GM12878 (cell line): Measurements from ENCODE around the gene CRTAP.

ENCODE experiments used
- ATF3 ChIP-seq: IDR thresholded peaks from 2 replicates; pipeline ENCODE4 v1.6.1; 2011; ENCODE audit warnings: low read depth, mild to moderate bottlenecking, low read length, moderate library complexity, borderline replicate concordance; ENCODE audit errors: extremely low read depth
- BHLHE40 ChIP-seq, 2 experiments: fragments of 450-650 bp in 1 of 2; IDR thresholded peaks; 2 replicates each; pipeline ENCODE4 v1.6.1; 2011 to 2017; ENCODE audit warnings: low read depth in 2 of 2, borderline replicate concordance in 1 of 2, improper control_type of control experiment in 1 of 2, low read length in 1 of 2, mild to moderate bottlenecking in 1 of 2
- CTCF ChIP-seq, 3 experiments: IDR thresholded peaks in 2 of 3; conservative IDR thresholded peaks in 1 of 3; 2 replicates each; pipeline ENCODE4 v1.5.1; 2011; ENCODE audit warnings: low read depth in 3 of 3, low read length in 3 of 3, mild to moderate bottlenecking in 3 of 3, control low read depth in 2 of 3, moderate library complexity in 2 of 3, inconsistent platforms in 1 of 3, mixed read lengths in 1 of 3; ENCODE audit not compliant: control insufficient read depth in 2 of 3, insufficient read depth in 1 of 3; ENCODE audit errors: extremely low read depth in 1 of 3
- EP300 ChIP-seq, 2 experiments: fragments of 150-350 bp in 1 of 2; IDR thresholded peaks; 2 replicates each; pipeline ENCODE4 v1.6.1; 2011 to 2012; ENCODE audit warnings: low read depth in 2 of 2, low read length in 2 of 2, borderline replicate concordance in 1 of 2, improper control_type of control experiment in 1 of 2, inconsistent platforms in 1 of 2; ENCODE audit not compliant: control insufficient read depth in 1 of 2
- EZH2 ChIP-seq: IDR thresholded peaks from 2 replicates; pipeline ENCODE4 v1.6.1; 2012; ENCODE audit warnings: low read depth, mild to moderate bottlenecking, control low read depth, inconsistent platforms, low read length, borderline replicate concordance; ENCODE audit not compliant: control insufficient read depth
- LARP7 ChIP-seq: fragments of 450-650 bp; IDR thresholded peaks from 2 replicates; pipeline ENCODE4 v1.6.1; 2017; ENCODE audit warnings: mild to moderate bottlenecking
- POLR2AphosphoS2 ChIP-seq: IDR thresholded peaks from 2 replicates; pipeline ENCODE4 v1.6.1; 2011; ENCODE audit warnings: low read depth, mild to moderate bottlenecking, low read length, improper control_type of control experiment, moderate library complexity
- RAD21 ChIP-seq: IDR thresholded peaks from 2 replicates; pipeline ENCODE4 v1.6.1; 2011; ENCODE audit warnings: mild to moderate bottlenecking, low read depth, low read length, moderate library complexity; ENCODE audit not compliant: insufficient read depth
- RAD51 ChIP-seq: fragments of 450-650 bp; IDR thresholded peaks from 2 replicates; pipeline ENCODE4 v1.6.1; 2016; ENCODE audit warnings: moderate library complexity, mild to moderate bottlenecking, inconsistent platforms
- RBBP5 ChIP-seq: fragments of 200-600 bp; sonication (generic); conservative IDR thresholded peaks from 2 replicates; pipeline ENCODE4 v1.6.1; 2016
- SKIL ChIP-seq: fragments of 450-650 bp; IDR thresholded peaks from 2 replicates; pipeline ENCODE4 v1.6.1; 2017; ENCODE audit warnings: mild to moderate bottlenecking, low read depth, inconsistent platforms; ENCODE audit not compliant: poor library complexity, severe bottlenecking
- SP1 ChIP-seq: IDR thresholded peaks from one replicate; pipeline ENCODE4 v1.6.1; 2011; ENCODE audit warnings: low read depth, low read length
- ZNF274 ChIP-seq: IDR thresholded peaks from one replicate; pipeline ENCODE4 v1.8.0; 2011; ENCODE audit not compliant: insufficient read length, insufficient read depth

- TF ChIP-seq SP1 (no peak), CTCF (IDR thresholded peaks at IDR 0.05 in 2 of 3, conservative IDR thresholded peaks at IDR 0.05 in 1 of 3; ENCODE audit: control insufficient read depth in 2 of 3, extremely low read depth in 1 of 3, insufficient read depth in 1 of 3, low read depth in 3 of 3, low read length in 3 of 3) (no peak), RAD21 (no peak), EP300 (IDR thresholded peaks at IDR 0.05; ENCODE audit: borderline replicate concordance in 1 of 2, control insufficient read depth in 1 of 2, low read depth in 2 of 2, low read length in 2 of 2) (no peak), EZH2 (no peak), POLR2AphosphoS2 (no peak), ATF3 (no peak), RBBP5 (no peak), SKIL (no peak), RAD51 (no peak), LARP7 (no peak), BHLHE40 (IDR thresholded peaks at IDR 0.05; ENCODE audit: borderline replicate concordance in 1 of 2, low read depth in 2 of 2, low read length in 1 of 2) (no peak), ZNF274 (no peak)
These were observed 57.8 kb downstream of the CRTAP start for GRCh38 chr3:33171580-33171979.
